A549 (cell line): ENCODE data around the gene FGR.

Experiments used
- CBX2 ChIP-seq: fragments of 200-600 bp; sonication (generic); IDR thresholded peaks from 2 replicates; pipeline ENCODE4 v1.6.1; 2016; ENCODE audit warnings: low read depth, mild to moderate bottlenecking, borderline replicate concordance
- CEBPB ChIP-seq, 2 experiments: fragments of >200 bp in 1 of 2; sonication (Bioruptor Twin) in 1 of 2; formaldehyde crosslinking in 1 of 2; IDR thresholded peaks; 2 replicates each; pipeline ENCODE4 v1.6.1; 2012 to 2016
- CTCF ChIP-seq: fragments of >200 bp; sonication (Bioruptor Twin); formaldehyde crosslinking; IDR thresholded peaks from 3 replicates; pipeline ENCODE4 v1.5.1; 2016
- EP300 ChIP-seq, 2 experiments: fragments of >200 bp; sonication (Bioruptor Twin); formaldehyde crosslinking; IDR thresholded peaks; 2 replicates in 1 of 2; 3 replicates in 1 of 2; pipeline ENCODE4 v1.6.1; 2016 to 2017
- MAX ChIP-seq: IDR thresholded peaks from 2 replicates; pipeline ENCODE4 v1.6.1; 2012
- MAZ ChIP-seq: fragments of 150-350 bp; IDR thresholded peaks from 2 replicates; pipeline ENCODE4 v1.6.1; 2014; ENCODE audit warnings: antibody characterized with exemption, low read depth, low read length, borderline replicate concordance
- NPAS2 ChIP-seq: fragments of 250-450 bp; sonication (Bioruptor Pico); IDR thresholded peaks from 2 replicates; pipeline ENCODE4 v1.8.0; 2022; ENCODE audit warnings: mild to moderate bottlenecking, moderate library complexity, borderline replicate concordance
- POLR2A ChIP-seq: IDR thresholded peaks from 2 replicates; pipeline ENCODE4 v1.6.1; 2012; ENCODE audit warnings: mild to moderate bottlenecking, low read length
- SMC3 ChIP-seq: fragments of >200 bp; sonication (Bioruptor Twin); formaldehyde crosslinking; IDR thresholded peaks from 3 replicates; pipeline ENCODE4 v1.6.1; 2018; ENCODE audit warnings: inconsistent platforms

GRCh38 chr1:27614043-27614624, 20.9 kb downstream of the FGR start:
- TF ChIP-seq CEBPB (IDR thresholded peaks at IDR 0.05) = no peak
- no peak for TF ChIP-seq EP300 (IDR thresholded peaks at IDR 0.05)
- TF ChIP-seq MAX = no peak
- TF ChIP-seq CTCF = no peak
- no peak for TF ChIP-seq POLR2A
- no peak for TF ChIP-seq SMC3
- no peak for TF ChIP-seq CBX2
- TF ChIP-seq NPAS2 = no peak
- TF ChIP-seq MAZ = no peak
